22Rv1 (cell line): Measurements from ENCODE around the gene HNRNPA3.

Experiments used
- CTCF ChIP-seq: fragments of 450-650 bp; IDR thresholded peaks from 2 replicates; pipeline ENCODE4 v1.5.1; 2017; ENCODE audit warnings: mild to moderate bottlenecking
- ZFX ChIP-seq: fragments of 450-650 bp; IDR thresholded peaks from 2 replicates; pipeline ENCODE4 v1.6.1; 2017; ENCODE audit warnings: antibody characterized with exemption, borderline replicate concordance

- TF ChIP-seq CTCF, result no peak
- no peak for TF ChIP-seq ZFX
Observed at GRCh38 chr2:177172034-177172880, 40.3 kb upstream of the HNRNPA3 start.
